ENCODE measurements around the gene ZNF100.
"Not testable (repeated sequence)": the region's sequence is repeated elsewhere in the genome, so short reads cannot be mapped to it uniquely, and the experiment has no call there.

ZNF100 gene

DNA sequence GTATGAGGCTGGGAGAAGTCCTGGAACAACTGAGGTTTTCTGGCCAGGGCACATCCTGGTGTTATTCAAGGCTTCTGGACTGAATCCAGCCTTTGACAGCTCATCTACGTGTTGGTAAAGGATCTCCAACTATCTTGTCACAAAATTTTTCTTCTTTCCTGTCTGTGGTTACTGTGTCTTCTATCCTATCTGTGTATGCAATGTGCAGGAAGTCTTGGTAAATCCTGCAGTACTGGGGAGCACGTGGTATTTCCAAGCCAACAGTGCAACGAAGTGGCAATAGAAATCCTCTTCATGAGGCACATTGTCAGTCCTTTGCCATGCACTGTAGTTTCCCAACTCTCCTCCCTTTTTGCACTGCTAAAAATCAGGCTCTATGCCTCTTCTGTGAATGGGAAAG lies 86.7 kb downstream of the ZNF100 start:
- no peak for DNase-seq
- no peak for TF ChIP-seq GATA1 (IDR thresholded peaks at IDR 0.05; ENCODE audit: low read depth, low read length)
- no peak for TF ChIP-seq POLR2A (IDR thresholded peaks at IDR 0.05; ENCODE audit: low read length)

DNA sequence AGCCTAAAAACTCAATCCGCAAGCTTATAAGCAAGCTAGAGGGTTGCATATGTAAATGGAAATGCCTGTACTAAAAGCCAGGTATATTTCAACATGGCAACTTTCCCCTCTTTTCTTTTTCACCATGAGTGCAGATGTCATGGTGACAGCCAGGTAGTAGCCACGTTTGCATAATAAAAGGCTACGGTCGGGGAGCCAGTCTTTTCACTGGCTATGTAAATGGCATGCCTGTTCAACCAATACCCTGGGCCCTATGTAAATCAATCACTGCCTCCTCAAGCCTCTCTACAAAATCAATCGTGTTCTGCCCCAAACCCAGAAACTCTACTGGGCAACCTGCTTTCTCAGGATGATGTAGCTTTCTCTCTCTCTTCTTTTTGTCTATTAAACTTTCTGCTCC lies 87.4 kb downstream of the ZNF100 start:
- no peak for DNase-seq
- TF ChIP-seq POLR2A (IDR thresholded peaks at IDR 0.05; ENCODE audit: low read length): no peak
- TF ChIP-seq GATA1 (IDR thresholded peaks at IDR 0.05; ENCODE audit: low read depth, low read length): no peak

DNA sequence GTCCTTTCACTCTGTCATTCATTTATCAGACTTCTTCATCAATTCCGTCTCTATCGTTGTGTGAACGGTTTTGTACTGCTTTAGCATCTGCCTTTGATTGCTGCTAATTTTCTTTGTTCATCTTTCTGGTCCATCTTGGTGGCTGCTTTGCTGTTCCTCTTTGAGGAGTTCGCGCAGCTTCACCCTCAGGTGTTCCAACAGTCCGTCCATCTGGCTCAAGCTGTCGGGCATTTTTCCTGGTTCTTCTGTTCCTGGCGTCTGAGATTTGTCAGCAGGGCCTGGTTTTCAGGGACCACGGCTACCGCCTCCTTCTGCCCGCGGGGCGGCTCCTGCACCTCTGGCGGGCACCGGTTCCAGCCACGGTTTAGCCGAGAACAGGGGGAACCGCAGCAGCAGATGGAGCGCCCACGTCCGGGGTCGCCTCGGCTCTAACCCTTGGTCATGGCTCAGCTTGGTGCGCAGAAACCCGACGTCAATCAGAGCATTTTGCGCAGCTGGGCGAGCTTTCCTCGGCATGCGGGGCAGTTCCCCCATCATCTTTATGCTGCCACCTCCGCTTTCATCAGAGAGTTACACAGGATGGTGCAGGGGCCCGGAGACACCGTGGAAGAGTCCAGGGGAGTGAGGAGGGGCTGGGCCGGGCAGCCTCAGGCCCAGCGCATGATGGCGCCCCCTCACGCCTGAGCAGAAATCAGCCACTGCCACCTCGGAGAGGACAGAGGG lies 89.5 kb downstream of the ZNF100 start:
- TF ChIP-seq POLR2A (IDR thresholded peaks at IDR 0.05; ENCODE audit: low read length) (no peak), GATA1 (IDR thresholded peaks at IDR 0.05; ENCODE audit: low read depth, low read length) (no peak)
- no peak for DNase-seq

GRCh38 chr19:21674454-21674853 lies 92.9 kb downstream of the ZNF100 start:
- no peak for DNase-seq
- TF ChIP-seq GATA1 (IDR thresholded peaks at IDR 0.05; ENCODE audit: low read depth, low read length): no peak
- no peak for TF ChIP-seq POLR2A (IDR thresholded peaks at IDR 0.05; ENCODE audit: low read length)

DNA sequence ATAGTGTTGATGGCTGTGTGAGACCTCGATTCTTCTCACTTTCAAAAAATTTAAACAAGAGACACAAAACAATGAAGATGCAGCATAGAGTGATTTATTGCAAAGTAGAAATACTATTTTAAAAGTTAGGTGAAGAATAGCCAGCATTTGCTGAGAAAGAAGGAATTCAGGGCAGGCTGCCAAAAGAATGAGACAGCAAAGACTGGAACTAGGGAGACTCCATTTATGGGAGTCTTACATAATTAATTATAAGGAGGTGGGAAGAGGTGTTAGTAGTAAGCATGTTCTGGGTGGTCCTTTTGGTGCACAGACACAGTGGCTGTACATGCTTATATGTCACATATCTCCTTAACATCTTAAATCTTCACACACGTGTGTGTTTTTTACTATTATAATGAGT lies 93.9 kb downstream of the ZNF100 start:
- not testable (repeated sequence) for DNase-seq
